ENCODE measurements around the gene MAPK6. TPM values are rescaled to one million over a fixed set of nuclear protein-coding genes. Genes with fewer than 3 reads are reported as not detected.
A peak's percentile ranks its signal among the peaks of the same experiment; 100 is the strongest.

The MAPK6 gene
- total RNA-seq, 1 experiment from 2014 or later = 83.2 TPM

- ChIA-PET CTCF (interaction anchor here (2.6 to 3.6 kb wide), 2 partner anchors 106 to 235 kb away, joined by 7 to 39 read pairs; no protein-coding TSS in a partner anchor), POLR2A (no interaction called here)
- no peaks in the 10 kb centered on the region for H3K27me3 Mint-ChIP-seq (ENCODE audit: low read depth)
- DNase-seq (ENCODE audit: low spot score) (no peak), ATAC-seq (no peak)
- no peak overlapping the region for H3K27ac Mint-ChIP-seq
- H3K4me3 Mint-ChIP-seq = peak overlapping the region; percentile 92; the same call in 1 of the 2 replicates
- H3K36me3 Mint-ChIP-seq = peaks cover 5% of the 10 kb centered on the region; the same call in 1 of the 2 replicates
- H3K4me1 Mint-ChIP-seq = peaks cover 11% of the 10 kb centered on the region
- TF ChIP-seq ZNF317 (CRISPR knock-in tag; IDR thresholded peaks at IDR 0.05; ENCODE audit: borderline replicate concordance, low read depth) = no peak
- TF ChIP-seq FOXK1 (CRISPR knock-in tag; IDR thresholded peaks at IDR 0.05) = no peak
- TF ChIP-seq ETV6 (CRISPR knock-in tag; IDR thresholded peaks at IDR 0.05) = no peak
- TF ChIP-seq IRF2 (CRISPR knock-in tag; IDR thresholded peaks at IDR 0.05; ENCODE audit: borderline replicate concordance, low read depth) = no peak
- no peak for TF ChIP-seq NFE2L1 (CRISPR knock-in tag; IDR thresholded peaks at IDR 0.05)
- no peak for TF ChIP-seq CBFB (CRISPR knock-in tag; IDR thresholded peaks at IDR 0.05; ENCODE audit: low read depth)
- no peak for TF ChIP-seq STAT6 (CRISPR knock-in tag; conservative IDR thresholded peaks at IDR 0.05; ENCODE audit: low read depth)
- no peak for TF ChIP-seq ARID4B (CRISPR knock-in tag; IDR thresholded peaks at IDR 0.05; ENCODE audit: borderline replicate concordance)
- H3K9me3 Mint-ChIP-seq = no peaks in the 10 kb centered on the region
Measured at GRCh38 chr15:51973220-51973619, 45.8 kb upstream of the MAPK6 start.

GRCh38 chr15:51973775-51974174 lies 45.2 kb upstream of the MAPK6 start:
- H3K27me3 Mint-ChIP-seq (ENCODE audit: low read depth) = no peaks in the 10 kb centered on the region
- ChIA-PET POLR2A (interaction anchor here (0.6 kb wide), 1 partner anchor 18 kb away, joined by 4 read pairs; no protein-coding TSS in a partner anchor), CTCF (interaction anchor here (0.7 kb wide), 1 partner anchor 243 kb away, joined by 3 read pairs; no protein-coding TSS in a partner anchor)
- H3K9me3 Mint-ChIP-seq = no peaks in the 10 kb centered on the region
- no peak for ATAC-seq
- TF ChIP-seq IRF2 (CRISPR knock-in tag; IDR thresholded peaks at IDR 0.05; ENCODE audit: borderline replicate concordance, low read depth) = no peak
- TF ChIP-seq CREB1 (CRISPR knock-in tag; IDR thresholded peaks at IDR 0.05) = no peak
- no peak for TF ChIP-seq STAT6 (CRISPR knock-in tag; conservative IDR thresholded peaks at IDR 0.05; ENCODE audit: low read depth)
- no peak for TF ChIP-seq ZSCAN18 (CRISPR knock-in tag; IDR thresholded peaks at IDR 0.05)
- no peak for TF ChIP-seq ZNF425 (CRISPR knock-in tag; conservative IDR thresholded peaks at IDR 0.05)
- TF ChIP-seq ZNF263 (CRISPR knock-in tag; IDR thresholded peaks at IDR 0.05; ENCODE audit: low read depth) = no peak
- peaks cover 5% of the 10 kb centered on the region; the same call in 1 of the 2 replicates for H3K36me3 Mint-ChIP-seq
- H3K27ac Mint-ChIP-seq = no peak overlapping the region
- H3K4me3 Mint-ChIP-seq = no peak overlapping the region
- DNase-seq (ENCODE audit: low spot score) = no peak
- peaks cover 11% of the 10 kb centered on the region for H3K4me1 Mint-ChIP-seq

Measured in WTC11 (cell line).